Ishikawa (cell line): ENCODE results near the gene LDLR.

Experiments used
- CEBPB ChIP-seq: IDR thresholded peaks from 2 replicates; pipeline ENCODE4 v1.6.1; 2012
- CREB1 ChIP-seq: IDR thresholded peaks from 2 replicates; pipeline ENCODE4 v1.6.1; 2012; ENCODE audit warnings: low read depth
- EGR1 ChIP-seq: IDR thresholded peaks from 2 replicates; pipeline ENCODE4 v1.6.1; 2012
- EP300 ChIP-seq: IDR thresholded peaks from 2 replicates; pipeline ENCODE4 v1.6.1; 2012; ENCODE audit warnings: borderline replicate concordance
- FOXM1 ChIP-seq: IDR thresholded peaks from 2 replicates; pipeline ENCODE4 v1.6.1; 2012; ENCODE audit warnings: low read depth, borderline replicate concordance
- NFIC ChIP-seq: IDR thresholded peaks from 2 replicates; pipeline ENCODE4 v1.6.1; 2012
- RAD21 ChIP-seq: IDR thresholded peaks from 2 replicates; pipeline ENCODE4 v1.6.1; 2012; ENCODE audit warnings: low read depth
- REST ChIP-seq: IDR thresholded peaks from 2 replicates; pipeline ENCODE4 v1.6.1; 2012; ENCODE audit warnings: low read depth, mild to moderate bottlenecking
- TAF1 ChIP-seq: IDR thresholded peaks from 2 replicates; pipeline ENCODE4 v1.6.1; 2012; ENCODE audit warnings: low read depth, mild to moderate bottlenecking
- TCF12 ChIP-seq: IDR thresholded peaks from 2 replicates; pipeline ENCODE4 v1.6.1; 2012; ENCODE audit warnings: low read depth
- TEAD4 ChIP-seq: IDR thresholded peaks from 2 replicates; pipeline ENCODE4 v1.6.1; 2012
- USF1 ChIP-seq: IDR thresholded peaks from 2 replicates; pipeline ENCODE4 v1.6.1; 2012
- YY1 ChIP-seq: IDR thresholded peaks from 2 replicates; pipeline ENCODE4 v1.6.1; 2012; ENCODE audit warnings: low read depth
- ZBTB7A ChIP-seq: IDR thresholded peaks from 2 replicates; pipeline ENCODE4 v1.6.1; 2012; ENCODE audit warnings: low read depth
- TF ChIP-seq, protein P1 (sequence below): IDR thresholded peaks from 2 replicates; pipeline ENCODE4 v1.6.1; 2012

LDLR gene

DNA sequence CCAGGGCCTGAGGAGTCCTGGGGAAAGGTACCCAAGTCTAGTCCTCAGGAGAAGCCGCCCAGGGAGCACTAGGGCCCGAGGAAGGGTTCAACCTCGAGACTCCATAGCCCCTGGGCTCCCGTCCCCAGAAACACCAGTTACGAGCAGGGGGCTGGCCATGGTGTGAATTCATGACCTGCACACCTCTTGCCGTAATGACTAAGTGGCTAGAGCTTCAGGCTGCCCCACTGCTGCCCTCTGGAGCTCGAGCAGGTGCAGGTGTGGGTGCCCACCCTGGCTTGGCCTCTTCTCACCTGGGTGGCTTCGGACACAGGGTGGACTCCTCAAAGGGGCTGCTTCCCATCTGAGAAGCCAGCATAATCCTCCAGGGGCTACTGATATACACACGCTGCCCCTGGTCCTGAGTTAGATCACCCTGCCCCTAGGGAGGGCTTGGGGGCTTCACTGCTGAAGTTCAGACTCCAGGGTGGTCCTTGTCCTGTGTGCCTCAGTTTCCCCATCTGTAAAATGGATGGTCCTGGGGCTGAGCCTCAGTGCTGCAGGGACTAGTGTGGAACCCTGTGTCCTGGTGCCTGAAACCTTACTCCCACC lies 52.8 kb downstream of the LDLR start:
- TF ChIP-seq TAF1: no peak
- no peak for TF ChIP-seq CREB1
- TF ChIP-seq FOXM1: no peak
- TF ChIP-seq TEAD4: no peak
- no peak for TF ChIP-seq YY1
- no peak for TF ChIP-seq RAD21
- TF ChIP-seq EP300: no peak
- TF ChIP-seq NFIC: no peak
- no peak for TF ChIP-seq CEBPB
- TF ChIP-seq, protein P1, sequence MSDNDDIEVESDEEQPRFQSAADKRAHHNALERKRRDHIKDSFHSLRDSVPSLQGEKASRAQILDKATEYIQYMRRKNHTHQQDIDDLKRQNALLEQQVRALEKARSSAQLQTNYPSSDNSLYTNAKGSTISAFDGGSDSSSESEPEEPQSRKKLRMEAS: no peak
- no peak for TF ChIP-seq REST
- TF ChIP-seq USF1: no peak
- no peak for TF ChIP-seq TCF12
- no peak for TF ChIP-seq ZBTB7A
- no peak for TF ChIP-seq EGR1

DNA sequence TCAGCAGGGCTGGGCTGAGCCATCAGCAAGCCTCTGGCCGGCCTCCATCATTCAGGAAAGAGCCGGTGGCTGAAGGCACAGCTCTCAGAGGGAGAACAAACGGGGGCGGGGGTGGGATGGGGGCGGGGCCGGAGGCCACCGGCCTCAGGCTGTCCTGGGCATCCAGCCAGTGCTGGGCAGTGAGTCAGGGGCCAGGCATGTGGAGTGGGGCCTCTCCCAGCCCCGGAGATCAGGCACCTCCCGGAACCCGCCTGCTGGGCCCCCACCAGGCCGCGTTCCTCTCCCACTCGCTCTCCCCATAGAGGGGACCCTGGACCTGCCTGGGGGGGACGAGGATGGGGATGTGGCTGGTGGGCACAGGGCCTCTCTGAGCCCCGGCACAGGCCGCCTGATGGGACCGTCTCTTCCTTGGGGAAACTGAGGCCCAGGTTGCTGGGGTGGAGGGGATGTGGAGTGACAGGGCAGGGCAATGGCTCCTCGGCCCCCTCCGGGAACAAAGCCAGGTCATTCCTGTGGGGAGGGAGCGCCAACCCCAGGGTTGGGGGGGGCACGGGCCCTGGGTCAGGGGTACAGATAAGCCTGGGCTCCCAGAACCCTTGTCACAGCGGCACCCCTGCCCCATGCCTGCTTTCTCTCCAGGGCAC lies 53.4 kb downstream of the LDLR start:
- TF ChIP-seq EGR1 (no peak; the same call in 1 of the 2 replicates), YY1 (peak; percentile 30; the same call in 1 of the 2 replicates), USF1 (no peak), TCF12 (peak; percentile 86), TEAD4 (peak; percentile 93), TAF1 (0 out of 2 replicates have a peak, but pooled peaks have one; percentile 16), FOXM1 (peak; percentile 75), ZBTB7A (peak; percentile 78), RAD21 (no peak; the same call in 1 of the 2 replicates), EP300 (peak; percentile 90), NFIC (peak; percentile 94)
- TF ChIP-seq, protein P1: peak; percentile 52; the same call in 1 of the 2 replicates

- peak; percentile 25; the same call in 1 of the 2 replicates for TF ChIP-seq TEAD4
- no peak for TF ChIP-seq ZBTB7A
Observed at GRCh38 chr19:11145536-11145924, 56.3 kb downstream of the LDLR start.

GRCh38 chr19:11148001-11148400 lies 58.7 kb downstream of the LDLR start:
- no peak for TF ChIP-seq EGR1
- no peak for TF ChIP-seq TAF1
- no peak for TF ChIP-seq TEAD4
- TF ChIP-seq, protein P1: no peak

- no peak for TF ChIP-seq EP300
- TF ChIP-seq CEBPB: no peak
- TF ChIP-seq NFIC: no peak
- no peak for TF ChIP-seq REST
- no peak for TF ChIP-seq TAF1
- no peak for TF ChIP-seq USF1
- no peak for TF ChIP-seq TEAD4
- TF ChIP-seq RAD21: no peak
- TF ChIP-seq ZBTB7A: no peak
- no peak for TF ChIP-seq CREB1
- no peak for TF ChIP-seq FOXM1
- TF ChIP-seq YY1: no peak
- TF ChIP-seq EGR1: no peak
- TF ChIP-seq, protein P1: no peak
- no peak for TF ChIP-seq TCF12
Observed at GRCh38 chr19:11151181-11151580, 61.9 kb downstream of the LDLR start.
